Hepatocyte (in vitro differentiated cells): ENCODE results near the gene STMN1.
A peak's percentile ranks its signal among the peaks of the same experiment; 100 is the strongest.

ENCODE experiments used
- EZH2phosphoT487 ChIP-seq: fragments of 200-600 bp; sonication (generic); IDR thresholded peaks from one replicate; pipeline ENCODE4 v1.6.1; 2018; ENCODE audit warnings: antibody characterized with exemption, mild to moderate bottlenecking, low read depth, moderate library complexity; ENCODE audit not compliant: unreplicated experiment, severe bottlenecking
- TF ChIP-seq, protein P1 (sequence below): fragments of 200-600 bp; sonication (generic); IDR thresholded peaks from 2 replicates; pipeline ENCODE4 v1.5.1; 2016; ENCODE audit warnings: antibody characterized with exemption, mild to moderate bottlenecking; ENCODE audit not compliant: poor library complexity

DNA sequence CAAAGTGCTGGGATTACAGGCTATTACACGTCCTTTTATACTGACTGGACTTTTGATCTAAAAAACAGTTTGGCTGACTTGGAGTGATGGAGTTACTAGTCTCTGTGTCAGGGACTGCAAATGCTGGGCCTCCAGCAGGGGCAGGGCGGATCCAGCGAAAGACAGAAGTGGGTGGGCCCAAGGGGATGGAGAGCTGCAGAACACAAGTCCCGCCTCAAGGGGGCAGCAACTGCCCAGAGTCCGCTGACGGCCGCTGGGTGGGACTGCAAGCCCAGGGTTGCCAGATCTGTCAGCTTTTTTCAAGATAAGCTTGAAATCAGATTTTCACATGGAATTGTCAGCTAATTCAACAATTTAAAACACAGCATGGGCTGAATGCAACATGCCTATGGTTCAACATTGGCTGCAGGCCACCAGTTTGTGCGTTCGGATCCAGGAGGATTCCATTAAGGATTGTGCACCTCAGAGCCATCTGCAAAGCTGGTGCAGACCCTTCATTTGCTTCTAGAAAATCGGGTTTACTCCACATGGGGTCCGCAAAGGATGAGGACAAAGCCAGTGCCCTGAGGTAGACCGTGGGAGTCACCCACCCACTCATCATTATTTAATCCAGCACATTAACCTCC lies 10.7 kb downstream of the STMN1 start:
- TF ChIP-seq, protein P1, sequence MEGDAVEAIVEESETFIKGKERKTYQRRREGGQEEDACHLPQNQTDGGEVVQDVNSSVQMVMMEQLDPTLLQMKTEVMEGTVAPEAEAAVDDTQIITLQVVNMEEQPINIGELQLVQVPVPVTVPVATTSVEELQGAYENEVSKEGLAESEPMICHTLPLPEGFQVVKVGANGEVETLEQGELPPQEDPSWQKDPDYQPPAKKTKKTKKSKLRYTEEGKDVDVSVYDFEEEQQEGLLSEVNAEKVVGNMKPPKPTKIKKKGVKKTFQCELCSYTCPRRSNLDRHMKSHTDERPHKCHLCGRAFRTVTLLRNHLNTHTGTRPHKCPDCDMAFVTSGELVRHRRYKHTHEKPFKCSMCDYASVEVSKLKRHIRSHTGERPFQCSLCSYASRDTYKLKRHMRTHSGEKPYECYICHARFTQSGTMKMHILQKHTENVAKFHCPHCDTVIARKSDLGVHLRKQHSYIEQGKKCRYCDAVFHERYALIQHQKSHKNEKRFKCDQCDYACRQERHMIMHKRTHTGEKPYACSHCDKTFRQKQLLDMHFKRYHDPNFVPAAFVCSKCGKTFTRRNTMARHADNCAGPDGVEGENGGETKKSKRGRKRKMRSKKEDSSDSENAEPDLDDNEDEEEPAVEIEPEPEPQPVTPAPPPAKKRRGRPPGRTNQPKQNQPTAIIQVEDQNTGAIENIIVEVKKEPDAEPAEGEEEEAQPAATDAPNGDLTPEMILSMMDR = peak; percentile 98
- TF ChIP-seq EZH2phosphoT487 = no peak
